SK-N-SH (cell line): ENCODE data around the gene ASXL3.

Source experiments
- EP300 ChIP-seq, 2 experiments: IDR thresholded peaks; 2 replicates each; pipeline versions ENCODE4 v1.4.0 to v1.6.1; 2012; ENCODE audit warnings: borderline replicate concordance in 1 of 2, low read depth in 1 of 2, low read length in 1 of 2
- JUND ChIP-seq: IDR thresholded peaks from 2 replicates; pipeline ENCODE4 v1.4.0; 2012
- POLR2AphosphoS5 ChIP-seq: IDR thresholded peaks from 2 replicates; pipeline ENCODE4 v1.6.1; 2012; ENCODE audit warnings: low read depth, low read length
- RAD21 ChIP-seq: IDR thresholded peaks from 2 replicates; pipeline ENCODE4 v1.6.1; 2012; ENCODE audit warnings: mild to moderate bottlenecking, low read length
- RCOR1 ChIP-seq: fragments of 150-350 bp; IDR thresholded peaks from 2 replicates; pipeline ENCODE4 v1.6.1; 2017; ENCODE audit warnings: antibody characterized with exemption, low read length
- TCF12 ChIP-seq: IDR thresholded peaks from 2 replicates; pipeline ENCODE4 v1.4.0; 2012
- TEAD4 ChIP-seq: IDR thresholded peaks from 2 replicates; pipeline ENCODE4 v1.4.0; 2012; ENCODE audit warnings: mild to moderate bottlenecking, borderline replicate concordance; ENCODE audit not compliant: insufficient read depth
- YY1 ChIP-seq: IDR thresholded peaks from 2 replicates; pipeline ENCODE4 v1.4.0; 2012; ENCODE audit warnings: low read depth, mild to moderate bottlenecking
- TF ChIP-seq, protein P1 (sequence below): fragments of 200-600 bp; sonication (generic); IDR thresholded peaks from 2 replicates; pipeline ENCODE4 v1.6.1; 2017; ENCODE audit warnings: antibody characterized with exemption, mild to moderate bottlenecking, moderate library complexity
- TF ChIP-seq, protein P2 (sequence below): IDR thresholded peaks from 2 replicates; pipeline ENCODE4 v1.6.1; 2012; ENCODE audit warnings: mild to moderate bottlenecking, low read depth, low read length, moderate library complexity
- TF ChIP-seq, protein P3 (sequence below): fragments of 150-350 bp; IDR thresholded peaks from 2 replicates; pipeline ENCODE4 v1.6.1; 2017; ENCODE audit warnings: antibody characterized with exemption, low read length, low read depth, borderline replicate concordance
- TF ChIP-seq, protein P4 (sequence below): IDR thresholded peaks from 2 replicates; pipeline ENCODE4 v1.4.0; 2012; ENCODE audit warnings: low read depth, borderline replicate concordance

DNA sequence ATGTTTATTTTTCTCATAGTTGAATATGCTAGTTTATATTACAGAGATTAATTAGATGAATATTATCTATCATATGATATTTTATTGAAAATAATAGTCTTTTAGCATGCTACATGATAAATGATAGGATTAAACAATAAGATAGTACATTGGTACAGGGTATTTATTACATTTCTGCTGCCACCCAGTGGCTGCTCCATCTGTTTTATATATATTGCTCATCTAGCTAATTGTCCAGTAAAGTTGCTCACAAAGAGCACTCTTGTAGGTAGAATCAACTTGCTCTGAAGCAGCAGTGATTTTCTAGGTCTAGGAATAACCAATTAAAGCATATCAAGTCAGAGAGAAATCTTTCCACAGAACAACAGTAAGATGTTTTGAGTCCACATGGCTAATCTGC lies 183.3 kb downstream of the ASXL3 start:
- TF ChIP-seq YY1 = no peak
- TF ChIP-seq, protein P1, sequence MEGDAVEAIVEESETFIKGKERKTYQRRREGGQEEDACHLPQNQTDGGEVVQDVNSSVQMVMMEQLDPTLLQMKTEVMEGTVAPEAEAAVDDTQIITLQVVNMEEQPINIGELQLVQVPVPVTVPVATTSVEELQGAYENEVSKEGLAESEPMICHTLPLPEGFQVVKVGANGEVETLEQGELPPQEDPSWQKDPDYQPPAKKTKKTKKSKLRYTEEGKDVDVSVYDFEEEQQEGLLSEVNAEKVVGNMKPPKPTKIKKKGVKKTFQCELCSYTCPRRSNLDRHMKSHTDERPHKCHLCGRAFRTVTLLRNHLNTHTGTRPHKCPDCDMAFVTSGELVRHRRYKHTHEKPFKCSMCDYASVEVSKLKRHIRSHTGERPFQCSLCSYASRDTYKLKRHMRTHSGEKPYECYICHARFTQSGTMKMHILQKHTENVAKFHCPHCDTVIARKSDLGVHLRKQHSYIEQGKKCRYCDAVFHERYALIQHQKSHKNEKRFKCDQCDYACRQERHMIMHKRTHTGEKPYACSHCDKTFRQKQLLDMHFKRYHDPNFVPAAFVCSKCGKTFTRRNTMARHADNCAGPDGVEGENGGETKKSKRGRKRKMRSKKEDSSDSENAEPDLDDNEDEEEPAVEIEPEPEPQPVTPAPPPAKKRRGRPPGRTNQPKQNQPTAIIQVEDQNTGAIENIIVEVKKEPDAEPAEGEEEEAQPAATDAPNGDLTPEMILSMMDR = peak; percentile 53
- no peak for TF ChIP-seq JUND
- TF ChIP-seq, protein P2, sequence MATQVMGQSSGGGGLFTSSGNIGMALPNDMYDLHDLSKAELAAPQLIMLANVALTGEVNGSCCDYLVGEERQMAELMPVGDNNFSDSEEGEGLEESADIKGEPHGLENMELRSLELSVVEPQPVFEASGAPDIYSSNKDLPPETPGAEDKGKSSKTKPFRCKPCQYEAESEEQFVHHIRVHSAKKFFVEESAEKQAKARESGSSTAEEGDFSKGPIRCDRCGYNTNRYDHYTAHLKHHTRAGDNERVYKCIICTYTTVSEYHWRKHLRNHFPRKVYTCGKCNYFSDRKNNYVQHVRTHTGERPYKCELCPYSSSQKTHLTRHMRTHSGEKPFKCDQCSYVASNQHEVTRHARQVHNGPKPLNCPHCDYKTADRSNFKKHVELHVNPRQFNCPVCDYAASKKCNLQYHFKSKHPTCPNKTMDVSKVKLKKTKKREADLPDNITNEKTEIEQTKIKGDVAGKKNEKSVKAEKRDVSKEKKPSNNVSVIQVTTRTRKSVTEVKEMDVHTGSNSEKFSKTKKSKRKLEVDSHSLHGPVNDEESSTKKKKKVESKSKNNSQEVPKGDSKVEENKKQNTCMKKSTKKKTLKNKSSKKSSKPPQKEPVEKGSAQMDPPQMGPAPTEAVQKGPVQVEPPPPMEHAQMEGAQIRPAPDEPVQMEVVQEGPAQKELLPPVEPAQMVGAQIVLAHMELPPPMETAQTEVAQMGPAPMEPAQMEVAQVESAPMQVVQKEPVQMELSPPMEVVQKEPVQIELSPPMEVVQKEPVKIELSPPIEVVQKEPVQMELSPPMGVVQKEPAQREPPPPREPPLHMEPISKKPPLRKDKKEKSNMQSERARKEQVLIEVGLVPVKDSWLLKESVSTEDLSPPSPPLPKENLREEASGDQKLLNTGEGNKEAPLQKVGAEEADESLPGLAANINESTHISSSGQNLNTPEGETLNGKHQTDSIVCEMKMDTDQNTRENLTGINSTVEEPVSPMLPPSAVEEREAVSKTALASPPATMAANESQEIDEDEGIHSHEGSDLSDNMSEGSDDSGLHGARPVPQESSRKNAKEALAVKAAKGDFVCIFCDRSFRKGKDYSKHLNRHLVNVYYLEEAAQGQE = no peak
- no peak for TF ChIP-seq RCOR1
- TF ChIP-seq RAD21 = peak; percentile 64
- no peak for TF ChIP-seq TEAD4
- TF ChIP-seq, protein P3, sequence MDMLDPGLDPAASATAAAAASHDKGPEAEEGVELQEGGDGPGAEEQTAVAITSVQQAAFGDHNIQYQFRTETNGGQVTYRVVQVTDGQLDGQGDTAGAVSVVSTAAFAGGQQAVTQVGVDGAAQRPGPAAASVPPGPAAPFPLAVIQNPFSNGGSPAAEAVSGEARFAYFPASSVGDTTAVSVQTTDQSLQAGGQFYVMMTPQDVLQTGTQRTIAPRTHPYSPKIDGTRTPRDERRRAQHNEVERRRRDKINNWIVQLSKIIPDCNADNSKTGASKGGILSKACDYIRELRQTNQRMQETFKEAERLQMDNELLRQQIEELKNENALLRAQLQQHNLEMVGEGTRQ = no peak
- TF ChIP-seq EP300 (IDR thresholded peaks at IDR 0.05; ENCODE audit: borderline replicate concordance in 1 of 2, low read depth in 1 of 2, low read length in 1 of 2) = no peak
- TF ChIP-seq POLR2AphosphoS5 = no peak
- no peak for TF ChIP-seq TCF12
- TF ChIP-seq, protein P4, sequence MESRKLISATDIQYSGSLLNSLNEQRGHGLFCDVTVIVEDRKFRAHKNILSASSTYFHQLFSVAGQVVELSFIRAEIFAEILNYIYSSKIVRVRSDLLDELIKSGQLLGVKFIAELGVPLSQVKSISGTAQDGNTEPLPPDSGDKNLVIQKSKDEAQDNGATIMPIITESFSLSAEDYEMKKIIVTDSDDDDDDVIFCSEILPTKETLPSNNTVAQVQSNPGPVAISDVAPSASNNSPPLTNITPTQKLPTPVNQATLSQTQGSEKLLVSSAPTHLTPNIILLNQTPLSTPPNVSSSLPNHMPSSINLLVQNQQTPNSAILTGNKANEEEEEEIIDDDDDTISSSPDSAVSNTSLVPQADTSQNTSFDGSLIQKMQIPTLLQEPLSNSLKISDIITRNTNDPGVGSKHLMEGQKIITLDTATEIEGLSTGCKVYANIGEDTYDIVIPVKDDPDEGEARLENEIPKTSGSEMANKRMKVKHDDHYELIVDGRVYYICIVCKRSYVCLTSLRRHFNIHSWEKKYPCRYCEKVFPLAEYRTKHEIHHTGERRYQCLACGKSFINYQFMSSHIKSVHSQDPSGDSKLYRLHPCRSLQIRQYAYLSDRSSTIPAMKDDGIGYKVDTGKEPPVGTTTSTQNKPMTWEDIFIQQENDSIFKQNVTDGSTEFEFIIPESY = no peak
